Measurements from ENCODE around the gene SLC44A5.
A peak's percentile ranks its signal among the peaks of the same experiment; 100 is the strongest.
"Not testable (repeated sequence)": the region's sequence is repeated elsewhere in the genome, so short reads cannot be mapped to it uniquely, and the experiment has no call there.

GRCh38 chr1:75375476-75376447, 235.2 kb downstream of the SLC44A5 start:
- TF ChIP-seq CTCF (conservative IDR thresholded peaks at IDR 0.05; ENCODE audit: low read depth in 2 of 2); ETS1 (IDR thresholded peaks at IDR 0.05); ZNF331 (CRISPR knock-in tag; IDR thresholded peaks at IDR 0.05; ENCODE audit: low read depth); EZH2 (IDR thresholded peaks at IDR 0.05; ENCODE audit: low read depth, unreplicated experiment); ZNF114 (CRISPR knock-in tag; IDR thresholded peaks at IDR 0.05); REST (IDR thresholded peaks at IDR 0.05; ENCODE audit: unreplicated experiment); CREB1 (CRISPR knock-in tag; IDR thresholded peaks at IDR 0.05; ENCODE audit: low read depth); EZH2phosphoT487 (IDR thresholded peaks at IDR 0.05; ENCODE audit: unreplicated experiment); STAT1 (IDR thresholded peaks at IDR 0.05; ENCODE audit: unreplicated experiment); JUNB (IDR thresholded peaks at IDR 0.05; ENCODE audit: unreplicated experiment); NANOG (IDR thresholded peaks at IDR 0.05; ENCODE audit: borderline replicate concordance): not testable (repeated sequence)
- TF ChIP-seq POLR2AphosphoS5 (IDR thresholded peaks at IDR 0.05; ENCODE audit: low read depth), result peak; percentile 33; the same call in 1 of the 2 replicates
